DMS 273 (cell line): ENCODE results near the gene ITPK1.
A peak's percentile ranks its signal among the peaks of the same experiment; 100 is the strongest.

Source experiments
- DNase-seq: peaks from one replicate; lab custom pipeline; 2025; ENCODE audit not compliant: unreplicated experiment; lab: John Stamatoyannopoulos, UW

ITPK1 gene

DNA sequence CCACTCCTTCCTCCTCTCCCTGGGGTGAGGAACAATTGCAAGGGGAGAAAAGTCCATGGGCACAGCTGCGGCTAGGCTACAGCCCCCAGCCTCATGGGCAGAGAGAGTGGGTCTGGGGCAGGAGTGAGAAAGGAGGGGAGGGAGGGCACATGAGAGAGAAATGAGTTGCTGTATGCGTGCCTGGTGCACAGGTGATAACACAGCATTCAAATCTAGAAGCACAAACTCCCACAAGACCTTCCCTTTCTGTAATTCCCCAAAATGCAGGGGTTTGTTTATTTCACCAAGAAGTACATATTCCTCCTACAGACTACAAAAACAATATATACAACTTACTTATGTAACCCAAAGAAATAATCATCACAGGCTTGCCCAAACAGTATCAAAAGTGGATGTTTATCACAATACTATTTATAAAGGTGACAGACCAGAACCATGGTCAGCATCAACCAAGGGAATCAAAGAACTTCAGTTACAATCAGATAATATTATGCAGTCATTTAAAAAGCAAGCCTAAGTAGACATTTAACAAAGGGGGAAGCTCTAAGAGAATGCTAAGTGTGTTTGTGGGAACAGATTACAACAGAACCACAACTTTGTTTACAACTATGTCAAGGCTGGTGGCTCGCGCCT lies 54.2 kb downstream of the ITPK1 start:
- DNase-seq, result no peak

DNA sequence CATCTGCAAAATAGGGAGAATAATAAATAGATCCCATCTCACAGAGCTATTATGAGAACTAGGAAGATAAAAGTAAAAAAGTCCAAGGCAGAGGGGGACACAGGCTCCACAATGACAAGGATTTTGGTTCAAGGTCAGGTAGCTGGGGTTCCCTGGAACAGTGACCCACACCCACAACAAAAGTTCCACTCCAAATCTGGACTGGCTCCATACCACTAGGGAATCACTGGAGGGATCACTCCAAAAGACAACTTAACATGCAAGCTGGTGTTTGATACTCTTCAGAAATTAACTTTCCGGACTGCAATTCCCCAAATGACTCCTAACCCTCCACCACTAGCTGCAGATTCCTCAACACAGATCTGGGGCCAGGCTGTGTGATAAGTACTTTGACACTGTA lies 54.9 kb downstream of the ITPK1 start:
- DNase-seq, result no peak

DNA sequence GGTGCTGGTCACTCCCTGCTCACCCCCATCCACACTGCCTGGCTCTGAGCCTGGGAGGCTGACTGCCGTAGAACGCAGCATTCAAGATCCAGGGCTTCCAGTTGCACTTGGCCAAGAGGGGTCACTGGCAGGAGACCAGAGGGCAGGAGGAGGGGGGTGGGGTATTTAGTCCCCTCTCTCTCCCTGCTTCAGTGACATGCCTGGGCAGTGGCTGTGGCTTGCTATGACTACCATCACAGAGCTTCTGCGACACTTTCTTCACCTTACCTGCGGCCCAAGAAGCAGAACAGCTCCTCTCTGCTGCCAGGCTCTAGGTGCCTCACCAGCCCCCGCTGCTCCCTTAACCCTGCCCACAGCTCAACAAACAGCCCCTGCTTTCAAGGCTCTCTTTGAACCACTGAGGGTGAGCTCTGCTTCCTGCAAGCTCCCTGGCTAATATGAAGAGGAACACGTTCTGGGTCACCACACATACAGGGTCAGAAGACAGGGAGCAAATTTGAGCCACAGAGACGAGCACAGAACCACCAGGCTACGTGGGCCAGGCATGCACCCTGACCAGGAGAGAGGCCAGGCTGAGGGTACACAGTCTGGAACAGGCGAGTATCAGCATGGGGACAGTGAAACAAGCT lies 55.7 kb downstream of the ITPK1 start:
- peak; percentile 18 for DNase-seq

DNA sequence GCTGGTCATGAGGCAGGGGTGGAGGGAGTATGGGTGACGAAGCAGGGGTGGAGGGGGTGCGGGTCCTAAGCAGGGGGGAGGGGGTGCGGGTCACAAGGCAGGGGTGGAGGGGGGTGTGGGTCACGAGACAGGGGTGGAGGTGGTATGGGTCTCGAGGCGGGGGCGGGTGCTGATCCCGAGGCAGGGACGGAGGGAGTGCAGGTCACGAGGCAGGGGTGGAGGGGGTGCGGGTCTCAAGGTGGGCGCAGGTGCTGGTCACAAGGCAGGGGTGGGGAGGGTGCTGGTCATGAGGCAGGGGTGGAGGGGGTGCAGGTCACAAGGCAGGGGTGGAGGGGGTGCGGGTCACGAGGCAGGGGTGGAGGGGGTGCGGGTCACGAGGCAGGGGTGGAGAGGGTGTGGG lies 56.5 kb downstream of the ITPK1 start:
- DNase-seq, result no peak

DNA sequence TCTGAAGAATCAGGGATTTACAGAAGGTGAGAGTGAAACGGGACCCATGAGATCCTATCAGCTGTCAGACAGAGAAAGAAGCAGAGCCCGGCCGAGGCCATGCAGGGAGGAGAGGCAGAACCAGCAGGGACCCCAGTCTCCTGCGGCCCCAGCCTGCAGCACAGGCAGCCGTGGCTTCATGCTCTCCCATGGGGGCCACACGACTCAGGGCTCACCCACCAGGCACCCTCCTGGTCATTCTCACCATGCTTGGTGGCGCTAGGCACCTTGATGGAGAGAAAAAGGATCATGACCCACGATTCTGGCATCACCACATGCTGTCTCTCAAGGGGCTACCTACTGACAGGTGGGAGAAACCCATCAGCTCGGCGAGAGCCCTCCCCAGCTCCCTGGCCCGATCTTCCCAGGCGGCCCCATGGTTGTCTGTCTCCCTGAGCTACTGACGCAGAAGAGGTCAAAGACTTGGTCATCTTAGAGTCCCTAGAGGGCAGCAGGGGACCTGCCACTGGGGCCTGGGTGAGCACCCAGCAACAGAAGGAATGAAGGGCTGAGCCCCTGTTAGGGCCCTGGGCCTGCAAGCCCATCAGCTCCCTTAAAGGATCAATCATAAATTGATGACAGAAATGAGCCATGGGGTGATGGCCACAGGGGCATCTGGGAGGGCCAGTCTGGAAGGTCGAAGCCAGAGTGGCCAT lies 58.0 kb downstream of the ITPK1 start:
- DNase-seq, result no peak

DNA sequence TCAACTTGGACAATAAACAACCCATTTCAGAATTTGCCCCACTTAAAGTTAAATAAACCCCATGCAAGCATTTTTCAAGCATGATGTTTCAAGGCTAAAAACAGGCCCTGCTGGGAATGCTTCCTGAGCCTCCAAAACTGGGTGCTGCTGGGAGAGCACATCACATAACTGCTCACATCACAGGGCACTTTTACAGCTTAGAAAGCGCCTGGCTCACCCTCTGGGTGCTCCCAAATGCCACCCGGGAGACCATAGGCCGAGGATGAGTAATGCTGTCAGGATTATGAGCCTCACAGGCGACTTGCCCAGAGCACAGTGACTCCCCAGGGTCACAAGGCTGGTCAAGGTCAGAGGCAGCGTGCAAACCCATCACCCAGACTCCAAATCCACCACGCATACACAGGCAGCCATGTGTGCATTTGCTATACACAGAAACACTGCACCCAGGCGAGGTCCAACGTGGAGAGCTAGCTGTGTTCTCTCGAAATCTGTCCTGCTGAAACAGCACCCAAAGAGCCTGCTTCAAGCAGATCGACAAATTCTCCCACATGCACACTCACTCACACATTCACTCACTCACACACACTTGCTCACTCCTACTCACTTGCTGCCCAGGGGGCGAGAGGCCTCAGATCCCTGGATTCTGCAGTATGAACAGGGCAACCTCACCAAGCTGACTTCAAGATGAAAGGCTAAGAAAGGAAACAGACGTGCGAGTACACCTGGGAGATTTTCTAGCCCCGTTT lies 58.7 kb downstream of the ITPK1 start:
- DNase-seq, result no peak

DNA sequence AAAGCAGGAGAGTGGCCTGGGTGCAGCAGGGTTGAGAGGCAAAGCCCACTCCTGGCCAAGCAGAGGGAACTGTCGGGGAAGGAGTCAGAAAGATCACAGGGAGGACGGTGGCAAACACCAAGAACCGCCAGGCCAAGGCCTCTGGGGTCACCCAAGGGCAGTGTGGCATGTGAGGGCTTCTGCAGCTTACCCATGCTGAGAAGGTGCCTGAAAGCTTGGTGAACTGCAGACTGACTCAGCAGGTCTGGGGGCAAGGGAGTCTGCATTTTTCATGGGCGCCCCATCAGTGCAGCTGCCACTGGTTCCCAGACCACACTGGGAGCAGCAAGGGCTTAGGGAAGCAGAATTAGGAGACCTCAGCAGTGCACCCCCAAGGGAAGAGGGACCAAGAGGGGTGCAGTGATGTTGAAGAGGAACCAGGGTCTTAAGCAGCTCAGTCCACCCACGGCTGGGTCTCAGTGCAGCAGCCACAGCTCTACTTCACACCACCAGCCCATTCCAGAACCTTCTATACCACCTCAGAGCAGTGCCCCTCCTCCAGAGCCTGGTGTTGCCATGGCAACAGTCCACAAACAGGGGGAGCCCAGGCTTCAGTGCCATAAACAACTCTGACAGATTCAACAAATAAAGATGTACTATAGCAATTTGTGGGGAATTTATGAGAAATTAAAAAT lies 59.4 kb downstream of the ITPK1 start:
- DNase-seq, result no peak

DNA sequence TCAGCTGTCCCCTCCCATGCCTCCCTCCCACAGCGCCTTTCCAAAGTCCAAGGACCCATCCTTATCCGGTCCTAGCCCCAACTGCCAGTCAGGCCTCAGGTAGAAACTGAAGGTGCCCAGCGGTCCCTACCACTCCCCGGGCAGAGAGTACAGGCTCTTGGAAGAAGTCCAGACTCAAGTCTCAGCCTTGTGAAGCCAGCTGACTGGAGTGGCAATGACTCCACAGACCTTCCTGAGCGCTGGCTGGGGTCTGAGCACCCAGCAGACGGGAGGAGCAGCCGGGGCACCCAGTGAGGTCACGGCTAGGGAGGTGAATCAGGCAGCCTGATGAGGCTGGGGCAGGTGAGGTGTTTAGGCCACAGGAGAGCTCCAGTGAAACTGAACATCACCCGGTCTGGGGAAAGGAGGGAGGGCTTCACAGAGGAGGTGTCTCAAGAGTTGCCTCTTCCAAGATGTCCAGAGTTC lies 60.0 kb downstream of the ITPK1 start:
- DNase-seq, result no peak

DNA sequence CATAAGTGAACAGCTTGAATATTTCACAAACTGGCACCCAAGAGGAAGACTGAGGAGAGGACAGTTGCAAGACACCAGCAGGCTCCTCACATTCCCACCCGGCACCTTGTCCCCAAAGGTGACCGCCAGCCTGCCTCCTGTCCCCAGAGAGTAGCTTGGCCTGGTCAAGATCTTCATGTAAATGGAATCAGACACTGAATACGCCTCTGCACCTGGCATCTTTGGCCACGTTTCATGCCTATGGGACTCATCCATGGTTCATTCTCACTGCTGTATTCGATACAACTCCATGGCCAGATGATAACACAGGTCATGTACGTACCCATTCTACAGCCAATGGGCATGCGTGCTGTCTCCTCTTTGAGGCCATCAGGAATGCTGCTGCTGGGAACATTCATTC lies 60.8 kb downstream of the ITPK1 start:
- no peak for DNase-seq

DNA sequence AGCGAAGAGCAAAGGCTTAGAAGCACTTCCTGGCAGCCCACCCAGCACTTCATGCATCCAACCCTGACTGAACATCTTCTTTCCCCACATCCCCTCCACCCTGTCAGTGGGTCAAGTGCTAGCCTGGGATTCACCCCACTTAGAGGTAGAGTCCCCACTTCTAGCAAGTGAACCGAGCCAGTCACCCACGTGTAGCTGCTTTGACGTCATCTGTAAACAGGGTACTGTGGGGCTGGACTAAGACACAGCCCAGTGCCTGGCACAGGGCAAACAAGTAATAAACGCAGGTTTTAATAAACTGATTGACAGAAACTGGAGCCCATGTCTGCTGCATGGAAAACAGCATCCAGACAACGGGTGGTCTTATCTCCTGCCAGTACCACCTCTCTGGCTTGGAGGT lies 61.7 kb downstream of the ITPK1 start:
- no peak for DNase-seq

DNA sequence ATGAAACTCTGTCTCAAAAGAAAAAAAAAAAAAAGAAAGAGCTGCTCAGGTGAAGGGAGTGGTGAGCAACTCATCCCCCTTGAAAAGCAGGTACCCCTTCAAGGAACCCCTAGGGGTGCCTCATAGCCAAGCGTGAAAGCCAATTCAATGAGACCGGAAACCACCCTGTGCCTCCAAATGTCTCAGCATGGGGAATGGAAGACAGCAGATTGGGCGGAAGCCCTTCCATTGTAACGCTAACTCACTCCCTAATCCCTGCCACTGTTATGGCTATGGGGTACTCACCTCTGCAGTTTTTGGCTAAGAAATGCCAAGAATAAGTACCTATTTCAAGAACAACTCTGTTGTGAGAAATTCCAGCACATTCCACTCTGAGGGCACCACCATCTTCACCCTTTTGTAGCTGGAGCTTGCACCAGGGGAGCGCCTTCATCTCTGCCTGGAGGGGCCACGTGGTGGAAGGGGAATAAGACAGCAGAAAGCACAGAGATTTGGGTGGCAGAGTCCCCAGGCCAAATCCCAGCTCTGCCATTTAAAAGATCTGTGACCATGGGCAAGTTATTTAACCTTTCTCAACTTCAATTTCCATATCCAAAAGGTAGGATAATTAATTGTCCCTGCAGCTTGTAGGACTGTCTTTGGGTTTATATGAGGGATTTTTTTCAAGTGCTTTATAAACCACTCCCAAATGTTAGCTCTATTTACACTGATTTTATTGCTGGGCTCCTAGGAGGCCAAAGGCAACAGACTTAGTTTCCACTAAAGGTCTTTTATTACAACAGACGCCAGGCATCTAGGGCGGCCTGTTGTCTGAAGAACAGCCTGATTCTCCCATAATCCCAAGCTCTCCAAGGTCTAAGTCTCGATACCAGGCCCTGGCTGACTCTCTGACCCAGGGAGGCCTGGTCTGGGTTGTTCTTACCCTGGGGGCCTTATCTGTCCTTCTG lies 63.9 kb downstream of the ITPK1 start:
- DNase-seq, result no peak

DNA sequence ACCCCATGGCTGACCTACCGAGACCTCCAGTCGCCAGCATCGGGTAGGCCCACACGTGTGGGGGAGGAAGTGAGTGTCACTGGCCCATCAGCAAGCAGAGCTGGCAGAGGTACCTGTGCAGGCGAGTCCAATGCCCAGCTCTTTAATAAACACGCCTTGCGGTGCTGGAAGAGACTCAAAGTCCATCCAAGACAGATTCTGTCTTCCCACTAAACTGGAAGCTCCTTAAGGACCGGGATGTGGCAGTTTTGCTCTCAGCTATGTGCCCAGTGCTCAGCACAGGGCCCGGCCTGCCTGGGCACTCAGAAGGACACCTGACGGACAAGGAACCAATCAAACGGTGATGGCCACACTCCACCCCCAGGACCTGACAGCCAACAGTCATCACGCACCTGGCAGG lies 65.0 kb downstream of the ITPK1 start:
- DNase-seq, result no peak

DNA sequence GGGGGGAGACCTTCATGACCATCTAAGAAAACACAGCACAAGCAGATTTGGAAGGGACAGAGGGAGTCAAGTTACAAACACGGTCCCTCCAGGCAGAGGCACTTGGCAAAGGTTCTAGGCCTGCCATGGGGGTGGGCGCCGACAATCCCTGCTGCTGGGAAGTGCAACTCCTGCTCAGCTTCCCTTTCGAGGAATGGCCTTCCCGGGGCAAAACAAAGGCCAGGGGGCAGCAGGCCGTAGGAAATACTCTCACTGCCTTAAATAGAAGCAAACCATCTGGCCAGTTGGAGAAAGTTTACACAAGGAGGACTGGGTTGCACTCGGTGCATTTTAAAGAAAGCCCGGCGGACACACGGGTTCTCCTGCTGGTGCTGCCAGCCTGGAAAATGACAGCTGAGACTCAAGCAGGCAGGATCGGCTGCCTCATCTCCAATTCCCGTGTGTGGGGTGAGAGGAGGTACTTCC lies 65.8 kb downstream of the ITPK1 start:
- peak; percentile 77 for DNase-seq

DNA sequence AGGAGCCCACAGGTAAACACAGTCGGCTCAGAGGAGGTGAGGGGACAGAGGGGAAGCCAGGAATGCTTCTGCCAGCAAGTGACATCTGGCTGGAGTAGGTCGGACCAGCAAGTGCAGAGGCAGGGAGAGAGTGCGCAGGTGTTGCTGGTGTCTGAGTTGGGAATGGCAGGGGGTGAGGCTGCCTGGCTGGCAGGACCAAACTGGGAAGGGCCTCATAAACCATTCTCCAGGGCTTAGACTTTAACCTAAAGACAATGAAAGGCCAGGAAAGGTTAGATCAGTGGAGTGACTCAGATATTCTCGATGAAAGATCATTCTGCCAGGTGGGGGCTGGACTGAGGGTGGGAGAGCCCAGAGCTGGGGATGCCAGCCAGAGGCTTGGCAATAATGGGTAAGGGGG lies 66.4 kb downstream of the ITPK1 start:
- peak; percentile 28 for DNase-seq

DNA sequence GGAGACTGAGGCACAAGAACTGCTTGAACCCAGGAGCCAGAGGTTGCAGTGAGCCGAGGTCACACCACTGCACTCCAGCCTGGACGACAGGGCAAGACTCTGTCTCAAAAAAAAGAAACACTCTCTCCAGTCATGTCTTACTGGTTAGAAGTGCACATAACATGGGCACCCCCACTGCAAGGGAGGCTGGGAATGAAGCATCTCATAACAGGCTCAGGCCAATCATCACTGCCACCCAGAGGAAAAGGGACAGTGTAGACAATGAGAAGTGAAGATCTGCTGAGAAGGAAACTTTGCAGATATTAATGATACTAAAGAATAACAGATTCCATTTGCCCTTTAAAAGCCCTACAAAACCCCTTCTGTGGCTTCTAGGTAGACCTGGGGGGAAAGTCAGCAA lies 66.9 kb downstream of the ITPK1 start:
- DNase-seq, result no peak

DNA sequence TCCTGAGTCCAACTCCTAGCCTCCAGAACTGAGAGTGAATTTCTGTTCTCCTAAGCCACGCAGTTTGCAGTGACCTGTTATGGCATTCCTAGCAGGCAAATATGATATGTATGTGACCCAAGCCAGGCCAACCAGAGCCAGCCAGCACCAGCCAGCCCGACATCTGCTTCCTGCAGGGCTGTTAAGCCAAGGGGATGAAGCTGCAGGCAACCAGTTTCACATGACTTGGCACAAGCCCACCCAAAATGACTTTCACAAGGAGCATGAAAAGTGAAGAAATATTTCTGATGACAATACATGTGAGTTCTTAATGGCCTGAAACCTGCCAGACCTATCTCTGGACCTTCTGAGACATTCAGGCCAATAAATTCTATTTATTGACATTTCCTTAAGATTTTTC lies 68.1 kb downstream of the ITPK1 start:
- DNase-seq, result no peak

DNA sequence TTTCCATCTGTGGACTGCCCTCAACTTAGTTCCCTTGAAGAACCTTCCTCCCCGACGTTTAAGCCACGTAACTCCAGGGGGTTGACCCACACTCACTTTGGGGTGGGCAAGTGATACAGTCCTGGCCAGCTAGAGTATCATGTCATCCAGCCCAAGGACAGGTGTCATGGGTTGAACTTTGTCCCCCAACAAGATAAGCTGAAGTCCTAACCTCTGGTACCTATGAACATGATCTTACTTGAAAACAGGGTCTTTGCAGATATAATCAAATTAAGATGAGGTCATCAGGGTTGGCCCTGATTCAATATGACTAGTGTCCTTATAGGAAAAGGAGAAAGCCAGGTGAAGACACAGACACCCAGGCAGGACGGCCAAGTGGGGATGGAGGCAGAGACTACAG lies 68.6 kb downstream of the ITPK1 start:
- DNase-seq, result no peak

DNA sequence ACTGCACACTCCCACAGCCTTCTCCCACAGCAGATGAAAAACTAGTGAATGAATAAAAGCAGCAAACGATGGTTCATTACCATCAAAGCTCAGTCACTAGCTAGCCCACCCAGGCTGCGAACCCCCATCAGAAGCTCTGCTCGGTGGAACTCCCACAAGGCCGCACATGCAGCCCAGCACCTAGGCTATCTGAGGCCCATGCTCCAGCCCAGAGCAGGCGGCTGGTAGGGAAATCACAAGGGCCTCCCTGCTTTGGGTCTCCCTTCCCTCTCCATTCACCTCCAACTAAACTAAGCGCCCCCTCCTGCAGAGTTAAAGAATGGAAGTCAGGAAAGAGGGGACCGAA lies 69.0 kb downstream of the ITPK1 start:
- no peak for DNase-seq

DNA sequence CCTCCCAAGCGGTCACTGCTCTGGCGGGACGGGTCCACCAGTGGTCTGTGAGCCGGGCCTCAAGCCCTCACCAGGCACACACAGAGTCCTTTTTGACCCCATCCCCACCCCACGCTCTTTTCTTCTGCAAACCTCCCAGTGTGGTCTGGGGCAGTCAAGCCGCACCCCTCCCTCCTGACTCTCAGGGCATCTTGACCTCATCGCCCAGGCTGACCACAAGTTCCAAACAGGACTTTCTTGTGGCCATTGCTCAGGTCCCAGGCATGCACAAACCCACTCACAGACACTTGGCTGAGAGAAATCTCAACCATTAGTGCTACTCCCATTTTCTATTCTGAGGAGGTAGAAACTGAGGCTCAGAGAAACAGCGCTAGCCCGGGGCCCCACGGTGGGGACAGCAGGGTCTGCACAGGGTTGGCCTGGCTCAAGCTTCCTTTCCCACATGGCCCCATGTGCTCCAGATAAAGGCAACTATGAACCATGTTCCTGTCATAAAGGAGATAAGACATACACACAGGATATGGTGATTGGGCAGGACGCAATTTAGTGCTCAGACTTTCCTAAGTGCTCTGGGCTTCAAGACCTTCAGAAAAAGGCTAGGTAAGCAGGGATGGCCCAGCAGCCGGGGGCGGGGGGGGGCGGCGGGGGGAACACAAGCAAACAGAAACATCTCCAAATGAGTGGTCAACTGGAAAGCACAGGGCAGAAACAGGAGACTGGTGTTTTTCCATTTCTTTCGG lies 69.6 kb downstream of the ITPK1 start:
- no peak for DNase-seq
